ENCODE data around the gene PCSK4.
"Not testable (repeated sequence)": the region's sequence is repeated elsewhere in the genome, so short reads cannot be mapped to it uniquely, and the experiment has no call there.

Gene PCSK4

DNA sequence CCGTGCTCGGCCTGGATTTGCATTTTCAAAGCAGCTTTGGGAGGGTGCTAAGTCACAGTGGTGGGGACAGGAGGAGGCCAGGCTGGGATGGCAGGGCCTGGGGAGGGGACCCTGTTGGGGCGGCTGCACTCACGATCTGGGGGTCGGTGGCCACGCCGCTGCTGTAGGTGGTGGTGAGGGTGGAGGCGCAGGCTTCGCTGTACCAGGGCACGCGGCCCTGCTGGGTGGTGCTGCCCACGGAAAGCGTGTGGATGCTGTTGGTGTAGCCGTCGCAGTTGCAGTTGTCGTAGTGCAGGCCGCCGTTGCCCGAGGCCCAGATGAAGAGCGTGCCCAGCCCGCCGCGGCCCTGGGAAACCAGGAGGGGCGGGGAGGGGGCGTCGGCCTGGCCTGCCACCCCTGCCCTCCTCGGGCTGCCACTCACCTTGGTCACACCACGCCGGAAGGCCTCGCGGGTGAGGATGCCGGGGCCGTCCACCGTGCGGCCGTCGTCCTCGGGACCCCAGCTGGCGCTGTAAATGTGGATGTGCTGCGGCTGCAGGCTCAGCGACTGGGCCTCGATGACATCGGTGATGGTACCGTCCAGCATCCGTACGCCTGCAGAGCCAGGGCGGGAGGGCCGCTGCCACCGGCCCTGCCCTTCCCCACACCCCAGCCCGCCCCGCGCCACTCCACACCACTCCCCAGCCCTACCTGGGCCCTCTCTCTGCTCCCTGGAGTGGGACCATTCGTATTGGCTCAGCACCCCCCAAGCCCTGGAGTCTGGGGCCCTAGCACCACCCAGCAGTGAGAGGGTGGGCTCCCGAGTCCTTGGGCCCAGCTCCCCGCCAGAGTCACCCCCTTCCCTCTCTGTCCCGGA, 3.2 kb downstream of the PCSK4 start:
- no peak for DNase-seq

DNA sequence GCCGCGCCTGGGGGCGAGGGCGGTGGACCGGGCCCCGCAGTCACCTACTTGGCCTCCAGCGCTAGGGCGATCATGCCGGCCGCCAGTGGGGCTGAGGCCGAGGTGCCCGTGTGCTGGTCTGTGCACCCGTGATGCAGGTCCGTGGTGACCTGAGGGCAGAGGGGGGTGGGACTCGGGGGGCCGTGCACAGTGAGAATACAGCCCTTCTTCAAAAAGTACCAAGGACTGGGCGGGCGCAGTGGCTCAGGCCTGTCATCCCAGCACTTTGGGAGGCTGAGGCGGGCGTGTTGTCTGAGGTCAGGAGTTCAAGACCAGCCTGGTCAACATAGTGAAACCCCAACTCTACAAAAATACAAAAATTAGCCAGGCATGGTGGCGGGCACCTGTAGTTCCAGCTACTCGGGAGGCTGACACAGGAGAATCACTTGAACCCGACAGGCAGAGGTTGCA, 6.1 kb downstream of the PCSK4 start:
- no peak for DNase-seq

DNA sequence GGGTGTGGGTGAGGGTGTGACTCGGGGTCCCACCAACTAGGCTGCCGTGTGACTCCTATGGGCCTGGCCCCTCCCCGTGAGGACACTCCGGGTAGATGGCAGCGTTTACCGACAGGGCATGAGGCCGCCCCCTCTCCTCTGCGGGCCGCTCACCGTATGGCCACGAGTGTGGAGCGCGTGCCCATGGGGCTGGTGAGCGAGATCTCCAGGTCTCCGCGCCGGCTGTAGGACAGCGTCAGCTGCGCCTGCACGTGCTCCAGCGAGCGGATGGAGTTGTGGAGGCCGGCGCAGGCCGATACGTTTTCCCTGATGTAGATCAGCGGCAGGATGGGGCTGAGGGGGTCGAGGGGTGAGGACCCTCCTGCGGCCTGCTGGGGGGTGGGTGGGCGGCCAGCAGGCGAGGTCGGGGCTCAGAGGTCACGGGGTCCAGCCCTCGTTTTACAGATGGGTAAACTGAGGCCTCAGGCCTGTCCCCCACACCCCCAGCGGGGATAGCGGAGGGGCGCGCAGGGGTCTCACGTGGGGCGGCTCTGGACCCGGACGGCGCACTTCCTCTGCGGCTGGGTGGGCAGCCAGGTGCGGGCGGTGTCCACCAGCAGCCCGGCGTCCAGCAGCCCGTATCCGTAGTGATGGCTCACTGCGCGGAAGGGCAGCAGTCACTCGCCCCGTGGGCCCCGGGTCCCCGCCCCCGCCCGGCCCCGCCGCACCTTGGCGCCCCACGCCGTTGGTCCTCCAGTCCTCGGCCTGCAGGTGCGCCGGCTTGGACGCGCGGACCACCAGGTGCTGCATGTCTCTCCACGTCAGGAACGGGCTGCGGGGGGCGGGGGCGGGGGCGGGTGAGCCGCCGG, 6.8 kb downstream of the PCSK4 start:
- no peak for DNase-seq

DNA sequence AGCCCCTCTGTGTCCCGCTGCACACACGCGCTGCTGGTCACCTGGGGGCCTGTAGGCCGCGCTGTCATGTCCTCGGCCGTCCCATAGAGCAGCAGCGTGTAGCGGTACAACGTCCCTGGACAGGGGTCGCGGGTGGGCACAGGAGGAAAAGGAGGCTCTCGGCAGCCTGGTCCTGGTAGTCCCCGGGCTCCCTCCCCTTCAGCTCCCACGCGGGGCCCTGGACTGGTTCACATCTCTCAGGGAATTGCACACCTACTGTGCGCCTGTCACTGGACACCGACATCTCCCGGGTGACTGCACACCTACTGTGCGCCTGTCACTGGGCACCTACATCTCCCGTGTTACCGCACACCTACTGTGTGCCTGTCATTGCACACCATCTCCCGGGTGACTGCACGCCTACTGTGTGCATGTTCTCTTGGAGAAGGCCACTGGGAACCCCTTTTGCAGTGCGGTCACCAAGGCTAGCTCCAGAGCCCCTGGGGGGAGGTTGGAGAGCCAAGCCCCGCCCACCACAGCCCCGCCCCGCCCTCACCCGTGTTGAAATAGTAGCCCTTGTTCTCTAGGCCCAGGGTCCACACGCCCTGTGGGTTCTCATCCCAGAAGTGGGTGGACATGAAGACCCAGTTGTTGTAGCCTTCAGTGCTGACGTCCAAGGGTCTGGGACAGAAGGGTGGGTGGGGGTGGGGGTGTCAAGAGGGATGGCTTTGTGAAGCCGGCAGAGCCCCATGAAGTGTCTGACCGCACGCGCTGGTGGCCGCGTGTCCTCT, 7.6 kb downstream of the PCSK4 start:
- DNase-seq, result no peak

DNA sequence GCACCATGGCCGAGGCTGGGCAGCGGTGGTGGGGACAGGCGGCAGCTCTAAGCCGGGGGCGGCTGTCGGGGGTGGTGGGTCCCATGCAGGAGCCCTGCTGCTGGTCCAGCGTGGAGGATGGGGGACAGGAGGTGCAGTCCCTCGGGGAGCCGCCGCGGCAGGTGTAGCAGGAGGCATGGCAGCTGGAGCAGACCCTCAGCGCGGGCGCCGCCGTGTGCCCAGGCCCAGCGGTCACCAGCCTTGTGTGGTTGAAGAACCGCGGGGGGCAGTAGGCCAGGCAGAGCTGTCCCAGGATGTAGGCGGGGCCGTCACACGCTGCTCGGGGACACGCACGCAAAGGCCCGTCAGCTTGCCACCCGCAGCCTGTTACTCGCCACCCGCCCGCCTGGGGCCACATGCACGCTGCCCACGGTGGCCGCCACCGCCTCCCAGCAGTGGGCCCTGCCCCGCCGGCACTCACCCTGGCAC, 8.2 kb downstream of the PCSK4 start:
- no peak for DNase-seq

DNA sequence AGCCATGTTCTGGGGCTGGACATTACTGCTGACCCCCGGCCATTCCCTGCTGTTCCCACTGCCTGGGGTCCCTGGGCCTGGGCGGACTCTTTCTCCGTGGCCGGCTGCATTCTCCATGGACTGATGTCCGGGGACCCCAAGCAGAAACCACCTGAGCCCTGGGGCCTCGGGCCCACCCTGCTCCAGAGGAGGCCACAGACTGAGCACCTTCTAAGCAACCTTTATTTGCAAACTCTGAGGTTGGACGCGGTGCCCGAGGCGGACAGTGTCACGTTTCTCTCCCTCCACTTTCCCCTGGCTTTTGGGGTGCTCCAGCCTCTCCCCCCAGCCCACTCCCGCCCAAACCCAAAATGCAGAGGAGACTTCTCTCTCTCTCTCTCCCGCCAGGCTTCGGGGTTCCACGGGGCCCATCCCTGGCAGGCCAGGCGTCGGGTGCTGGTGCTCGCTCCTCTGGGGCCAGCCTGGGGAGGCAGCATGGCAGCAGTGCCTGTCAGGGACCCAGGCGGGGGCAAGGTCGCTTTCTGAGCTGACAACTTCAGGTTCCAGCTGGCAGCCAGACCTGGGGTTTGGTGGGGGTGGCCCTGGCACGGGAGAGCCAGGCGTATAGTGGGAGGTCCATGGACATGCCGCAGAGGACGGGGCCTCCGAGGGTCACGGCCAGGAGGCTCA, 8.8 kb downstream of the PCSK4 start:
- DNase-seq, result no peak

DNA sequence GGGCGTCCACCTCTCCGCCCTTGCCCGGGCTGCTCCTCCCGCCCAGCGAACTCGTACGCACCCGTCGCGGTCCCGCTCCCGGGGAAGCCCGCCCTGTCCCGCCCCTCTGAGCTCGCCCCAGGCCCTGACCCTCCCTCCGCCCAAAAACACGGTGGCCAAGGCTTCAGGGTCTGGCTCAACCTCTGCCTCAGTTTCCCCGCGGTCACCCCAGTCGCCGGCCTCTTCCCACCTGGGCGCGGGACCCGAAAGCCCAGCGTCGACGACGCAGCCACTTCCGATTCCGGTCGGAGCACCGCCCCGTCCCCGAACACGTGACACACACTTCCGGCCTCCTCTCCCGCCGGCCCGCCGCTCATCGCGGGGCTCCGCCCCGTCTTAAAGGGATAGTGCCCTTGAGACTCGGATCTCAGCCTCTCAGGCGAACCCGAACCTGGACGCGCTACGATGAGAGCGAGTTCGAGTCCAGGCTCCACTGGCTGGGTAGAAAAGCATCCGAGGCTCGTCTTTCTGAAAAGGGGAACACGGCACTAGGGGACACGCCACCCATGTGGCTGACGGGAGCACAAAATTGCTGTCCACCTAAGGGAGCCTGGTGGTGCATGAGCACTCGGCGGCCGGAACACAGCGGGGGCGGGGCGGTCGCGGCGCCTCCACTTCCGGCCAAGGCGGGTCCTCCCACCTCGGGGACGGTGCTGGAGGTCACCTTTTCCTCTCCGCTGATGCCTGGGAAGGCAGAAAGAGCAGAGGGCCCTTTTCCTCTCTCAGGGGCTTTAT, 11.0 kb downstream of the PCSK4 start, which contains the start of gene C19orf25:
TSS of gene C19orf25 (minus strand) at position 282 of the 774 bp plus-strand sequence. CDS start 312 bp downstream, outside the sequence.
- DNase-seq, result peak; percentile 93

DNA sequence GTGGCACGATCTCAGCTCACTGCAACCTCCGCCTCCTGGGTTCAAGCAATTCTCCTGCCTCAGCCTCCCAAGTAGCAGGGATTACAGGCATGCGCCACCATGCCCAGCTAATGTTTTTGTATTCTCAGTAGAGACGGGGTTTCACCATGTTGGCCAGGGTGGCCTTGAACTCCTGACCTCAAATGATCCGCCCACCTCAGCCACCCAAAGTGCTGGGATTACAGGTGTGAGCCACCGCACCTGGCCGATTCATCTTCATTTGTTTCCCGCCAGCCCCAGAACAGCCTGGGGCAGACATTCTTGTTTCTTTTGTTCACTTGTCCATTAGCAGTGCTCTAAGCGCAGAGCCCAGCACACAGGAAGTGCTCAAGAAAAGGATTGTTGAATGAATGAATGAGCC, 13.1 kb downstream of the PCSK4 start:
- DNase-seq, result not testable (repeated sequence)

DNA sequence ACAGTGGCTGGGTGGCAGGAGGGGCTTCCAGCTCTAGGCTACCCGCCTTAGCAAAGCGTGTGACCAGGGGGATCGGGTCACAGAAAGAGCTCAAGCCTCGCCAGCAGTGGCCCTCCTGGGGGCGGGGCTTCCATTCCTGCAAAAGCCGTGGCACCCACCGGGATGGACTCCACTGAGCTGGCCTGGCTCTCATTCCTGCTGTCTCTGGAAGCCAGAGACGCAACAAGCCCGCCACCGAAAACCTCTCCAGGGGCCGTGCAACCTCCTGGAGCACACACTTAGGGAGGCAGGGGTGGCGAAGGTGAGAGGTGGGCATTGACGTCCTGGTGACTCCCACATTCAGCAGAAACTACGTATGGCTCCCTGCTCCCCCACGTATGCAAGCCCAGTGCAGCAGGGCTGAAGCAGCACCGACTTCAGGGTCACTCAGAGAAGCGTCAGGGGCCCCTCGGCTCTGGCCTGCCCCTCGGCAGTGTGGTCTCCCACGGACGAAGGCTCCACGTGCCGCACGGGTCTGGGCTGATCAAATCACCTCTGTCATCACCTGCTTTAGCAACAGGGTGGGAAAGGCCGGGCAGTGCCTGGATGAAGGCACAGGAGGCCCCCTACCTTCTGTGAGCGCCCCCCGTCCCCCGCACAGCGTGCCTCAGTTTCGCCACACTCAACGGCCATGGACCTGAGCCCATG, 14.3 kb downstream of the PCSK4 start:
- DNase-seq, result no peak

DNA sequence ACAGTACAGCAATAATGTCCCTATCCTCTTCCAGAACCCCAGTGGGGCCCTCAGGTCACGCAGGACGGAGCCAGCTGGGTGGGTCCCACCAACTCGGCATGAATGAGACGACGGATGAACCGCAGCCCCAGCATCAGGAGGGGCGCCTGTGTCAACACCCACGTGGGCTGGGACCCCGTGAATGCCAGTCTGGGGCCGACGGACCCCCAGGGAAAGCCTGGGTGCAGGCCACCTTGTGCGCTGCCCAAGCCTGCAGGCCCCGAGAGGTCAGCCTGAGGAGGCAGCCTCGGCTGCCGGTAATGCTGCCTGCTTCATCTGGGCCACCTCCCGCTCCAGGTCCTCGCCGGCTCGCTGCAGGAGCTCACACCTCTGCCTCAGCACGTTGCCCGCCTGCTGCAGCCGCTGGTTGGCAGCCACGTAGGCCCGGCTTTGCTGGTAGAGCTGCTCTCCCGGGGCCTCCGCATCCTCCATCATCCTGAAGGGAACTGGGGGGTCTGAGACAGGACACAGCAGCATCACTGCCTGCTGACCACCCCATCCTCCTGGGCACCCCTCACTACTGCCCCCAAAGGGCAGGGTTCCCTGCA, 15.3 kb downstream of the PCSK4 start:
- DNase-seq, result no peak

DNA sequence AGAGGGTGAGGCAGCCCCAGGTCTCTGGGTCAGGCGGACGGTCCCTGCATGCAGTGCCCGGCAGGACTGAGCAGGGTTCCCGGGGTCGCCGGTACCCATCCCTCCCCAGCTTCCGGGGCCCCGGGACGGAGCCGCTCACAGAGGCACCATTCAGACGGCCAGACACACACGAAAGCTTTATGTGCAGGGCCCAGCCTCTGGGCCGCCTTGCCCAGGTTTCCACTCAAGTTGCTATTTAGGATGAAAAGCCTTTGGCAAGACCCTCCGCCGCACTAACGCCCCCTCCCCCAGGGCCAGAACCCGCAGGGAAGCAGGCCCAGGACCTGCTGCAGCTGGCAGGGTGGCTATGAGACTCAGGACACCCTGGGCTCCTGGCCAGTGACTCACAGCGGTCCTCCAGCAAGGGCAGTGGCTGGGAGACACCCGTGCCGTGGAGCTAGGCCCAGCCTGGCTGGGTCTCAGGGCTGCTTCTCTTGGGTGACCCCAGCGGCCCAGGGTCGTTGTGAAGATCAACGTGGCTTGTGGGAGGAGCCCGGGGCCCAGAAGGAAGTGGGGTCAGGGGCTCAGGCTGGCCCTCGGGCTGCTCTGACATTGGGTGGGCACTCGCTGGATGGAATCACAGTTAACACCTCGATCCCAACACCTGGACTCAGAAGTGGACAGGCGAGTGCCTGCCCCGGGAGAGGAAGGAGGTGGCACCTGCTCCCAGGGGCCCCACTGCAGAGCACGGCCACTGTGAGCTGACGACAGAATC, 16.0 kb downstream of the PCSK4 start:
- DNase-seq, result no peak

DNA sequence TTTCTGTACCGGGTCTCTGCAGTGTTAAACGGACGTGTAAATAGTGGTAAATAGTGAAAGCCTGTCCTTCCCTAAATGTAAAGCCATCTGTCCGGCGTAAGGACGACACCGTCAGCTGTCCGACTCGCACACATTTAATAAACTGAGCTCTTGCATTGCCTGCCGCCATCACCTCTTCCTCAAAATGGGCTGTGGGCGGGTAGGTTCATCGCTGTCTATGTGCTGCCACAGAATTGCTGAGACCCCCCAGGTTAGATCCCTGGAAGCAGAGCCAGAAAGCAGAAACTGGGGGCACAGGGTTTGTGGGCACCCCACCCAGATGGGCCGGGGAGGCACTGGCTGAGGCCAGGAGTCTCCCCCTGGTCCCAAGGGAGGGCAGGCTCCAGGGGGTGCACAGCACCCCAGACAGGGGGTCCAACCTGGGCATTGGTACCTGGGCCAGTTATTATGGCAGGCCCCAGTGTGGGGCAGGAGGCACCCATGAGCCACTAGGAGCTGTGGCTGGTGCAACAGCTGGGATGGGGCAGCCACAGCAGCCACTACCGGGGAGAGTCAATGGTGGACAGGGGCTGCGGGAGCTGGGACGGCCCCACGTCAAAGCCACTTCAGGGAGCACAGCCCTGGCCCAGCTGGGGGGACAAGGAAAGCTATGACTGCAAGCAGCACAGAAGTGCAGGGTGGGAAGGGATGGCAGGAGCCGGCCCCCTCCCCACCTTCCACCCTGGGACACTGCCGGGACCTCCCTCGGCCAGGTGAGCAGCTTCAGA, 16.9 kb downstream of the PCSK4 start:
- DNase-seq, result no peak

DNA sequence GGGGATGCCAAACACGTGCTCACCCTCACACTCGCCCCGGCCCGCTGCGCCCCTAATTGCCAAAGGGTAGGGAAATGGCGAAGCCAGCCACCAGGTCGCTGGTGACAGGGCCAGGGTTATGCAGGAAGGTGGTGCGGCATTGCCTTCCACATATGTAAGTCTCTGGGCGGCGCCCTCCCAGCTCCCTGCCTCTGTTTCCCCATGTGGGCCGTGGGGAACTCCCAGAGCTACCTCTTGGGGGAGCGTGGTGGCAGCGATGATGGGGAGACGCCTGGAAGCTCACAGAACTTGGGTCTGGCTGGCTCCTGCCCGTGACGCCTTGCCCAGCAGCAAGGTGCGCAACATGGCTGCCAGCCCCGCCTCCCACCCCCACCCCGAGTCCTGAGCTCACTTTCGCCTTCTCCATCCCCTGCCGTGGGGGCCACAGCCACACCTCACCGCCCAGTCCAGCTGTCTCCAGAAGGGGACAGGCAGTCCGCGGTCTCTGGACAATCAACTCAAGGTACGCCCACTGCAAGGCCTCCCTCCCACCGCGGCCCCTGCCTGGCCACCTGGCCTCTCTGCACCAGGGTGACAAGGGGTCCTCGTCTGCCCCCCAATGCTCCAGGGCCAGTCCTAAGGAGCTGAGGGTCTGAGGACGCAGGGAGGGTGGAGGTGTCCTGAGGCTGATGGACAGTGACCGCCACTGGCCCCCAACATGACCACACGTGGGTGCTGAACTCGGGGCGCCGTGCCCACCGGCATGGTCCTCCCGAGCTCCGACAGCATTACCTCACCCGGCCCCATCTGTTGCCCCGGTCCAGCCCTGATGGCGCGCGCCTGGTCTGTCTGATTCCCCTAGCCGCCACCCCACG, 17.7 kb downstream of the PCSK4 start:
- no peak for DNase-seq

DNA sequence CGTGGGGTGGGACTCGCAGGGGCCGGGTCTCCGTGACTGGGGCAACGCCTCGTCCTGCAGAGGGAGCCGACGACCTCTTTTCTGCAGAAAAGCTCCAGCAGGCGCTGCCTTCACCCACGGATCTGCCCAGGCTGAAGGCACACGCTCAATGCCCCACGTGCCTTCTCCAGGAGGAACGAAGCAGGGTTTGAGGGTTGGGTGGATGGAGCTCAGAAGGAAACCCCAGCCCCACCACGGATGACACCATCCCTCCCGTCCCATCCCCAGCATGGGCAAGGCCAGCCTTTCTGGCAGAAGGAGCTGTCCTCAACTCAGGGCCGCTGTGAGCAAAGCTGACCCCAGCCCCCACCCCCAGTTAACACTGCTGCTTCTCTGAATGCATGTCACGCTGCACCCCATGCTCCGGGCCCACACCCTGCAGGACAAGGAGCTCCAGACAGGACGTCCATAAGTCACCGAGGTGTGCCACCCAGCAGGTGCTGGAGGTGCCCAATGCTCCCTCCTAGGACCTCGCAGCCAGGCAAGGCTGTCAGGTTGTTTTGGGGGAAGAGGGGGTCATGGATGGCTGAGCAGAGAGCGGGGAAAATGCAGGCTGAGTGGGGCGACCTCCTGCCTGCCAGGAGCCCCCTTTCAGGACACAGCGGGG, 18.5 kb downstream of the PCSK4 start:
- DNase-seq, result no peak

DNA sequence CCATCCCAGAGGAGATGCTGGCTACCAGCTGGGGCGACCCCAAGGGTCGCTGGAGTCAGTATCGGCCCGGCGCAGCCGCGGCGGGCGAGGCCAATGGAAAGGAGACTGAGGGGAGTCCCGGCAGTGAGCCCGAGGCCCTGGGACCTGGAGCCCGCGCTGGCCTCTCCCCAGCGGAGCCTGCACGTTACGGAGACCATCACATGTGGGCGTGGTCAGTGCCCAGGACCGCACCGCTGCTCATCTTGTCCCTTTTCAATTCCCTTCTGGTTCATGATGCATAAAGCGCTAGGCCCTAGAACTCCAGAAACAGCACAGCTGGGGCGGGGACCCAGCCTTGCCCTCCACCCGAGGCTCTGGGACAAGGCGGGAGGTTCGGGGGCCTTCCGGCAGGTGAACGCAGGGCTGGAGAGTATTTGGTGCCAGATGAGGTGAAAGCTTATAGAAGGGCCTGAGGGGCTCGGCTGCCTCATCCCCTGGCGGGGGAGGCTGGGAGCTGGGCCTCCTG, 19.1 kb downstream of the PCSK4 start:
- DNase-seq, result no peak

DNA sequence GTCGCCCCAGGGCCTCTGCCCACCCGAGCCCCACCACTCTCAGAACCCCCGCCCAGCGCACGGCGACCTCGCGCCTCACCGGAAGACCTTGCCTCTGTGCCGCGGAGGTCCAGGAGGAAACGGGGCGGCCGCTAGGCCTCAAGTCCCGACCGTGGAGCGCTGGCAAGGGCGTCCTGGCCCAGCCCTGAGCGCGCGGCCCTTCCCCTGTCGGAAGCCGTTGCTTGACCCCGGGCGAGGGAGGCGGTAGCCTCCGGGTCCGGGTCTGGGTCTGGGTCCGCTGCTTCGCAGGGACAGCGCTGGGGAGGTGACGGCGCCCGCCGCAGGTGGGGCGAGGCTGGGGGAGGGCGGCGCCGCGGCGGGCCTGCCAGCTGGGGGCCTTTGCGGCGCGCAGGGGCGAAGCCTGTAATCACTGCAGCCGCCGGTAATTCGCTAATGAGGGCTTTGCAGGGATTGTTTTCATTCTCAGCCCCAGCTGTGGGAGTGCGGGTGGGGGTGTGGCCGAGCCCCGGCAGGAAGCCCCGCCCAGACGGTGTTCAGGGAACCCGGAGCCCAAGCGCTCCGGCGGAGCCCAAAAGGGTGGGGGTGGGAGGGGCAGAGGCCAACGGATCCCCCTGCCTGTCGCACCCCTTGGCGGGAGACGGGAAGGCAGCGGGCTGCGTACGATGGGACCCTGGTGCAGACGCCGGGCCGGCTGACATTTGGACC, 19.7 kb downstream of the PCSK4 start:
- DNase-seq, result no peak

DNA sequence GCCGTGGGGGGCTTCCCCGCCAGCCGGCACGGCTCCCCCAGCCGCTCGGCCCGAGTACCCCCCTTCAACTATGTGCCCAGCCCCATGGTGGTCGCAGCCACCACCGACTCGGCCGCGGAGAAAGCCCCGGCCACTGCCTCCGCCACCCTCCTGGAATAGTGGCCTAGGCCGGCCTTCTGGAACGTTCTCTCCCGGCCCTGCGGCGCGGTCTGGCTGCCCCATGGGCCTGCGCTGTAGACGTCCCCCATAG, 20.2 kb downstream of the PCSK4 start:
- no peak for DNase-seq
